HepG2 (cell line): Measurements from ENCODE around the gene RABL6. TPM values are rescaled to one million over a fixed set of nuclear protein-coding genes. Genes with fewer than 3 reads are reported as not detected.
A peak's percentile ranks its signal among the peaks of the same experiment; 100 is the strongest.

ENCODE experiments used
- CREM ChIP-seq, 2 experiments: sonication (generic) in 1 of 2; formaldehyde crosslinking in 1 of 2; IDR thresholded peaks; 2 replicates each; pipeline versions ENCODE4 v1.4.0 to v1.6.1; 2016 to 2020; ENCODE audit warnings: antibody characterized with exemption in 1 of 2, mild to moderate bottlenecking in 1 of 2, missing genetic modification reagents in 1 of 2
- HDAC1 ChIP-seq: sonication (generic); formaldehyde crosslinking; IDR thresholded peaks from 2 replicates; pipeline ENCODE4 v1.5.1; 2020; ENCODE audit warnings: mild to moderate bottlenecking, missing genetic modification reagents
- HDAC2 ChIP-seq: sonication (generic); formaldehyde crosslinking; IDR thresholded peaks from 2 replicates; pipeline ENCODE4 v1.4.0; 2020; ENCODE audit warnings: missing genetic modification reagents
- KLF16 ChIP-seq, 2 experiments: sonication (generic) in 1 of 2; formaldehyde crosslinking in 1 of 2; IDR thresholded peaks; 2 replicates each; pipeline versions ENCODE4 v1.6.1 to v1.8.0; 2016 to 2023; ENCODE audit warnings: missing genetic modification reagents in 2 of 2, missing compliant biosample characterization in 1 of 2
- MAZ ChIP-seq, 2 experiments: sonication (generic) in 1 of 2; formaldehyde crosslinking in 1 of 2; IDR thresholded peaks; 2 replicates each; pipeline versions ENCODE4 v1.5.0 to v1.6.1; 2012 to 2020; ENCODE audit warnings: low read depth in 2 of 2, mild to moderate bottlenecking in 2 of 2, borderline replicate concordance in 1 of 2, improper control_type of control experiment in 1 of 2, low read length in 1 of 2, missing genetic modification reagents in 1 of 2, moderate library complexity in 1 of 2
- NCOA2 ChIP-seq: sonication (generic); formaldehyde crosslinking; IDR thresholded peaks from 2 replicates; pipeline ENCODE4 v1.8.0; 2022; ENCODE audit warnings: inconsistent platforms
- NCOA5 ChIP-seq: sonication (generic); formaldehyde crosslinking; IDR thresholded peaks from 2 replicates; pipeline ENCODE4 v1.4.0; 2020; ENCODE audit warnings: missing genetic modification reagents
- NKX3-1 ChIP-seq: sonication (generic); formaldehyde crosslinking; IDR thresholded peaks from 2 replicates; pipeline ENCODE4 v1.5.0; 2020; ENCODE audit warnings: missing genetic modification reagents
- RBM22 ChIP-seq: fragments of 200-400 bp; formaldehyde crosslinking; optimal IDR thresholded peaks from 2 replicates; pipeline ENCODE3; 2017; ENCODE audit warnings: mild to moderate bottlenecking, low read length, moderate library complexity
- SATB2 ChIP-seq: sonication (generic); formaldehyde crosslinking; IDR thresholded peaks from 2 replicates; pipeline ENCODE4 v1.5.0; 2020; ENCODE audit warnings: missing genetic modification reagents
- SP1 ChIP-seq, 2 experiments: fragments of 450-650 bp in 1 of 2; sonication (generic) in 1 of 2; formaldehyde crosslinking in 1 of 2; IDR thresholded peaks; 2 replicates each; pipeline versions ENCODE4 v1.4.0 to v1.6.1; 2016 to 2020; ENCODE audit warnings: missing genetic modification reagents in 1 of 2
- YEATS2 ChIP-seq: sonication (generic); formaldehyde crosslinking; IDR thresholded peaks from 2 replicates; pipeline ENCODE4 v1.4.0; 2020; ENCODE audit warnings: missing genetic modification reagents, borderline replicate concordance
- ZBTB1 ChIP-seq: sonication (generic); formaldehyde crosslinking; IDR thresholded peaks from 2 replicates; pipeline ENCODE4 v1.4.0; 2020; ENCODE audit warnings: missing genetic modification reagents, borderline replicate concordance
- ZNF17 ChIP-seq: sonication (generic); formaldehyde crosslinking; IDR thresholded peaks from 2 replicates; pipeline ENCODE4 v1.5.0; 2020; ENCODE audit warnings: mild to moderate bottlenecking, missing genetic modification reagents
- ZNF180 ChIP-seq: sonication (generic); formaldehyde crosslinking; IDR thresholded peaks from 2 replicates; pipeline ENCODE4 v1.4.0; 2020; ENCODE audit warnings: low read depth, missing genetic modification reagents, borderline replicate concordance
- ZNF563 ChIP-seq: sonication (generic); formaldehyde crosslinking; IDR thresholded peaks from 2 replicates; pipeline ENCODE4 v1.8.0; 2022; ENCODE audit warnings: mild to moderate bottlenecking, moderate library complexity, missing genetic modification reagents
- ZNF674 ChIP-seq: sonication (generic); formaldehyde crosslinking; IDR thresholded peaks from 2 replicates; pipeline ENCODE4 v1.5.0; 2020; ENCODE audit warnings: low read depth, mild to moderate bottlenecking, missing genetic modification reagents
- ZNF780A ChIP-seq: sonication (generic); formaldehyde crosslinking; IDR thresholded peaks from 2 replicates; pipeline ENCODE4 v1.8.0; 2022; ENCODE audit warnings: mild to moderate bottlenecking, missing genetic modification reagents, moderate library complexity
- ZSCAN9 ChIP-seq: IDR thresholded peaks from 2 replicates; pipeline ENCODE4 v1.6.1; 2016; ENCODE audit warnings: borderline replicate concordance
- polyA plus RNA-seq, 8 experiments: library from polyadenylated mRNA; depleted of rRNA in 3 of 8; stranded (reverse) in 7 of 8; unstranded in 1 of 8; fragments of >200 nt; fragmentation: Illumina TruSeq in 4 of 8; extraction: Trizol in 4 of 8; gene quantifications; 2 replicates each; pipeline versions ENCODE4 v1.2.1 to v1.2.3, GENCODE V29; 2011 to 2016; ENCODE audit warnings: low read depth in 4 of 8, missing spikeins in 1 of 8, mixed read lengths in 1 of 8; ENCODE audit not compliant: insufficient read depth in 1 of 8
- total RNA-seq, 5 experiments: library from RNA; depleted of rRNA; stranded (reverse); fragments of >200 nt; fragmentation: Illumina TruSeq; extraction: Trizol; gene quantifications; 2 replicates each; pipeline ENCODE4 v1.2.3, GENCODE V29; 2016; ENCODE audit warnings: low read depth in 1 of 5
- TF ChIP-seq, protein P1 (sequence below): IDR thresholded peaks from 2 replicates; pipeline ENCODE4 v1.6.1; 2016
- TF ChIP-seq, protein P2 (sequence below): sonication (generic); formaldehyde crosslinking; IDR thresholded peaks from 2 replicates; pipeline ENCODE4 v1.4.0; 2020; ENCODE audit warnings: missing genetic modification reagents, borderline replicate concordance
- TF ChIP-seq, protein P3 (sequence below): sonication (generic); formaldehyde crosslinking; IDR thresholded peaks from 2 replicates; pipeline ENCODE4 v1.4.0; 2020; ENCODE audit warnings: mild to moderate bottlenecking, missing genetic modification reagents
- TF ChIP-seq, protein P4 (sequence below): sonication (generic); formaldehyde crosslinking; IDR thresholded peaks from 2 replicates; pipeline ENCODE4 v1.5.0; 2020; ENCODE audit warnings: missing genetic modification reagents

RABL6 gene
- total and polyA plus RNA-seq, 2 of the 13 experiments (the other 11 are each of a cell fraction or from before 2014, with no cell fraction given): 81.5 to 125 TPM

DNA sequence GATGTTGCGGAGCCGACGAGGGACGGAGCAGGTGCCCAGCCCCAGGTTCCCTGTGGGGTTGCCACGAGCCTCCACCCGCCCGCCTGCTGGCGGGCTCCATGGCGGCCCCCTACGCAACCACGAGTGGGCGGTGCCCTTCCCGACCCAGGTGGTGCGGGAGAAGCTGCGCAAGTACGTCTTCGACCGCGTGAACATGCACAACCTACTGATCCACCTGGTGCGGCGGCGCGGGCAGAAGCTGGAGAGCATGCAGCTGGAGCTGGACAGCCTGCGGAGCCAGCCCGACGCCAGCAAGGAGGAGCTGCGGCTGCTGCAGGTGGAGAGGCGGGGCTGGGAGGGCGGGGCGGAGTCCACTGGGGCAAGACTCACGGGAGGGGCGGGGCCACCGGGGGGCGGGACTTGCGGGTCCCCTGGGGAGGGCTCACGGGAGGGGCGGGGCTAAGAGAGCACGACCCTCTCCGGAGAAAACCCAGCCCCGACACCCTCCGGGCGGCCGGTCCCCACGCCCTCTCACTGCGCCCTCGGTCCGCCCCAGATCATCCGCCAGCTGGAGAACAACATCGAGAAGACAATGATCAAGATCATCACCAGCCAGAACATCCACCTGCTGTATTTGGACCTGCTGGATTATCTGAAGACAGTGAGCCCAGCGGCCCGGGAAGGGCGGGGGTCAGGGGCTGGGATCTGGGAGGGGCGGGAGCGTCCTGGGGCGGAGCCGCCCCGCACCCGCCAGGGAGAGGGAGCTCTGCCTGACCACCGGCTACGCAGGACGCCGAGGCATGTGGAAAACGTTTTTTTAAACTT, 7.7 kb upstream of the RABL6 start (continued):
- TF ChIP-seq ZNF180 (CRISPR knock-in tag) (peak; percentile 22; the same call in 1 of the 2 replicates), ZSCAN9 (0 out of 2 replicates have a peak, but pooled peaks have one; percentile 2), ZNF17 (CRISPR knock-in tag) (no peak), NCOA5 (CRISPR knock-in tag) (no peak), CREM (IDR thresholded peaks at IDR 0.05) (0 out of 2 replicates have a peak, but pooled peaks have one; percentile 31), CREM (CRISPR knock-in tag; IDR thresholded peaks at IDR 0.05) (no peak), YEATS2 (CRISPR knock-in tag) (no peak), ZNF780A (CRISPR knock-in tag) (no peak; the same call in 1 of the 2 replicates), MAZ (IDR thresholded peaks at IDR 0.05; ENCODE audit: borderline replicate concordance, low read depth, low read length) (no peak; the same call in 1 of the 2 replicates), MAZ (CRISPR knock-in tag; IDR thresholded peaks at IDR 0.05; ENCODE audit: low read depth) (peak; percentile 34), HDAC2 (CRISPR knock-in tag) (peak; percentile 40), NCOA2 (CRISPR knock-in tag) (peak; percentile 48; the same call in 1 of the 2 replicates), ZNF563 (CRISPR knock-in tag) (peak; percentile 85; the same call in 1 of the 2 replicates), ZBTB1 (CRISPR knock-in tag) (peak; percentile 69; the same call in 1 of the 2 replicates), ZNF674 (0 out of 2 replicates have a peak, but pooled peaks have one; percentile 31), SP1 (IDR thresholded peaks at IDR 0.05) (no peak), SP1 (CRISPR knock-in tag; IDR thresholded peaks at IDR 0.05) (peak; percentile 20; the same call in 1 of the 2 replicates), NKX3-1 (0 out of 2 replicates have a peak, but pooled peaks have one; percentile 25), RBM22 (no peak), SATB2 (CRISPR knock-in tag) (0 out of 2 replicates have a peak, but pooled peaks have one; percentile 81), HDAC1 (CRISPR knock-in tag) (peak; percentile 56; the same call in 1 of the 2 replicates), KLF16 (CRISPR knock-in tag; IDR thresholded peaks at IDR 0.05) (peak in 1 of 2 experiments; percentile 32; a peak in 1 of 4 replicates)
- TF ChIP-seq, protein P1, sequence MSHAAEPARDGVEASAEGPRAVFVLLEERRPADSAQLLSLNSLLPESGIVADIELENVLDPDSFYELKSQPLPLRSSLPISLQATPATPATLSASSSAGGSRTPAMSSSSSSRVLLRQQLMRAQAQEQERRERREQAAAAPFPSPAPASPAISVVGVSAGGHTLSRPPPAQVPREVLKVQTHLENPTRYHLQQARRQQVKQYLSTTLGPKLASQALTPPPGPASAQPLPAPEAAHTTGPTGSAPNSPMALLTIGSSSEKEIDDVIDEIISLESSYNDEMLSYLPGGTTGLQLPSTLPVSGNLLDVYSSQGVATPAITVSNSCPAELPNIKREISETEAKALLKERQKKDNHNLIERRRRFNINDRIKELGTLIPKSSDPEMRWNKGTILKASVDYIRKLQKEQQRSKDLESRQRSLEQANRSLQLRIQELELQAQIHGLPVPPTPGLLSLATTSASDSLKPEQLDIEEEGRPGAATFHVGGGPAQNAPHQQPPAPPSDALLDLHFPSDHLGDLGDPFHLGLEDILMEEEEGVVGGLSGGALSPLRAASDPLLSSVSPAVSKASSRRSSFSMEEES: peak; percentile 47; the same call in 1 of the 2 replicates
- TF ChIP-seq, protein P2, sequence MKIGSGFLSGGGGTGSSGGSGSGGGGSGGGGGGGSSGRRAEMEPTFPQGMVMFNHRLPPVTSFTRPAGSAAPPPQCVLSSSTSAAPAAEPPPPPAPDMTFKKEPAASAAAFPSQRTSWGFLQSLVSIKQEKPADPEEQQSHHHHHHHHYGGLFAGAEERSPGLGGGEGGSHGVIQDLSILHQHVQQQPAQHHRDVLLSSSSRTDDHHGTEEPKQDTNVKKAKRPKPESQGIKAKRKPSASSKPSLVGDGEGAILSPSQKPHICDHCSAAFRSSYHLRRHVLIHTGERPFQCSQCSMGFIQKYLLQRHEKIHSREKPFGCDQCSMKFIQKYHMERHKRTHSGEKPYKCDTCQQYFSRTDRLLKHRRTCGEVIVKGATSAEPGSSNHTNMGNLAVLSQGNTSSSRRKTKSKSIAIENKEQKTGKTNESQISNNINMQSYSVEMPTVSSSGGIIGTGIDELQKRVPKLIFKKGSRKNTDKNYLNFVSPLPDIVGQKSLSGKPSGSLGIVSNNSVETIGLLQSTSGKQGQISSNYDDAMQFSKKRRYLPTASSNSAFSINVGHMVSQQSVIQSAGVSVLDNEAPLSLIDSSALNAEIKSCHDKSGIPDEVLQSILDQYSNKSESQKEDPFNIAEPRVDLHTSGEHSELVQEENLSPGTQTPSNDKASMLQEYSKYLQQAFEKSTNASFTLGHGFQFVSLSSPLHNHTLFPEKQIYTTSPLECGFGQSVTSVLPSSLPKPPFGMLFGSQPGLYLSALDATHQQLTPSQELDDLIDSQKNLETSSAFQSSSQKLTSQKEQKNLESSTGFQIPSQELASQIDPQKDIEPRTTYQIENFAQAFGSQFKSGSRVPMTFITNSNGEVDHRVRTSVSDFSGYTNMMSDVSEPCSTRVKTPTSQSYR (CRISPR knock-in tag): 0 out of 2 replicates have a peak, but pooled peaks have one; percentile 6
- TF ChIP-seq, protein P3, sequence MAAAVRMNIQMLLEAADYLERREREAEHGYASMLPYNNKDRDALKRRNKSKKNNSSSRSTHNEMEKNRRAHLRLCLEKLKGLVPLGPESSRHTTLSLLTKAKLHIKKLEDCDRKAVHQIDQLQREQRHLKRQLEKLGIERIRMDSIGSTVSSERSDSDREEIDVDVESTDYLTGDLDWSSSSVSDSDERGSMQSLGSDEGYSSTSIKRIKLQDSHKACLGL (CRISPR knock-in tag): 0 out of 2 replicates have a peak, but pooled peaks have one; percentile 20
- TF ChIP-seq, protein P4, sequence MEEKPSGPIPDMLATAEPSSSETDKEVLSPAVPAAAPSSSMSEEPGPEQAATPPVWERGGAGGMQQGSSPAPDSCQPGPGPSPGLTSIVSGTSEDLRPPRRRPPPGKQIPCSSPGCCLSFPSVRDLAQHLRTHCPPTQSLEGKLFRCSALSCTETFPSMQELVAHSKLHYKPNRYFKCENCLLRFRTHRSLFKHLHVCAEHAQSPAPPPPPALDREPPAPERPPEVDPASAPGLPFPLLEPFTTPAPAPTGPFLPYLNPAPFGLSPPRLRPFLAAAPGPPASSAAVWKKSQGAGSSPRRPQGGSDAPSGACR (CRISPR knock-in tag): peak; percentile 4; the same call in 1 of the 2 replicates
